ENCODE measurements around the gene KLHL28.
A peak's percentile ranks its signal among the peaks of the same experiment; 100 is the strongest.

Gene KLHL28

DNA sequence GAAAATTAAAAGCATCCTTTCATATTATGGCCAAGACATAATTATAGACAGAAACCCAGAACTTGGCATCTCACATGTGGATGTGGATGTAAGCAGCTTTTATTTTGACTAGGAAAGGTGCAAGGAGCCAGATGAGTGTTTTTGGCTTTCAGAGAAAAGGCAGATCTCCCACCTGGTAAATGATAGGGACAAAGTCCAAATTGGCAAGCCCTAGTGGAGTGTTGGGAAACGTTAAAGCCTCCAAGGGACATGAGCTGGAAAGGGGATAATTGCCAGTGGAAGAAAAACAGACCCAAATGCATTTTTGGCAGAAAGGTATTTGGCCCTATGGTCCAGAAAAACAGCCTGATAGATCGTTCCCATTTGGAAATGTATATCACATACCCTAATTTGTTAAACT is 60.1 kb downstream of the KLHL28 start:
- H3K4me3 ChIP-seq (ENCODE audit: low read depth, low read length), result no peak overlapping the region
- TF ChIP-seq CTCF (conservative IDR thresholded peaks at IDR 0.05; ENCODE audit: low read depth, low read length), result no peak
- DNase-seq (ENCODE audit: low read depth), result no peak

- no peak overlapping the region for H3K4me3 ChIP-seq (ENCODE audit: low read depth, low read length)
- no peak for TF ChIP-seq CTCF (conservative IDR thresholded peaks at IDR 0.05; ENCODE audit: low read depth, low read length)
- DNase-seq (ENCODE audit: low read depth), result no peak
Observed at GRCh38 chr14:44898551-44898950, 63.2 kb downstream of the KLHL28 start.

DNA sequence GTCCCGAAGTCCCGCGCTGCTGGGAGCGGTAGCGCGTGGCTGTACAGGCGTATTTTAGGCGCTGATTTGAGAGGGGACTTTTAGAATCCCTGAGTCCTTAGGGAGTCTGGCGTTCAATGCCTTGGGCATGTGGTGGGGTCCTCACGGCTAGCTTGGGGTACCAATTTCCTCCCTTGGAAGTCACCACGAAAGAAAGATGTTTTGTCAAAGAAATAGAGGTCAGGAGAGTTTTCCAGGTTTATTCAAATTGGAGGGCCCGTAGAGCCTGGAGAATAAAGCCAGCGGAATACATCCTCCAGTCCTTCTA is 63.9 kb downstream of the KLHL28 start:
- no peak for TF ChIP-seq CTCF (conservative IDR thresholded peaks at IDR 0.05; ENCODE audit: low read depth, low read length)
- DNase-seq (ENCODE audit: low read depth), result peak; percentile 56
- peak overlapping the region; percentile 87 for H3K4me3 ChIP-seq (ENCODE audit: low read depth, low read length)

GRCh38 chr14:44897041-44897844 is 64.5 kb downstream of the KLHL28 start:
- H3K4me3 ChIP-seq (ENCODE audit: low read depth, low read length), result peak overlapping the region; percentile 87
- peak; percentile 99 for DNase-seq (ENCODE audit: low read depth)
- no peak for TF ChIP-seq CTCF (conservative IDR thresholded peaks at IDR 0.05; ENCODE audit: low read depth, low read length)

GRCh38 chr14:44896275-44897040 is 65.3 kb downstream of the KLHL28 start:
- no peak for TF ChIP-seq CTCF (conservative IDR thresholded peaks at IDR 0.05; ENCODE audit: low read depth, low read length)
- no peak overlapping the region for H3K4me3 ChIP-seq (ENCODE audit: low read depth, low read length)
- no peak for DNase-seq (ENCODE audit: low read depth)

DNA sequence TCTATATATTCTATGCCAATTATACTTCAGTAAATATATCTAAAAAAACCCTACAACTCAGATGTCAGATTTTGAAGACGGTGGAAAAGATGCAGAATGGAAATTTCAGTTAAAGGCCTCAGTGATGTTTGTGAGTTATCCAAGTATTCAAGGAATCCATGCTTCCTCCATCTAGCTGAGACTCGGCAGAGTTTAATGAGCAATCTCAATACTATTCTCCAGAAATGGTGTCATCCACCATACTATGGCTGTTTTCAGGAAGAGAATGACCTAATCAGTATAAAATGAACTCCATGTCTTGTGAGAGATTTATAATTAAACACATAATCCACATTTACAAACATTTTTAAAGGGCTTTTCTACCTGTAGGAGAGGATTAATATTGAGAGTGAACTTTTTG is 66.0 kb downstream of the KLHL28 start:
- peak; percentile 82 for DNase-seq (ENCODE audit: low read depth)
- TF ChIP-seq CTCF (conservative IDR thresholded peaks at IDR 0.05; ENCODE audit: low read depth, low read length), result no peak

More for the DNA sequence above, 66.0 kb downstream of the KLHL28 start:
- no peak overlapping the region for H3K4me3 ChIP-seq (ENCODE audit: low read depth, low read length)

Data from choroid plexus epithelial cell (primary cell).